ENCODE data around the gene EPB41L2.
A peak's percentile ranks its signal among the peaks of the same experiment; 100 is the strongest.

Gene EPB41L2

GRCh38 chr6:131001945-131002660 is 60.9 kb downstream of the EPB41L2 start:
- Histone ChIP-seq H3K9me3 (ENCODE audit: control insufficient read depth, low read length) (no peaks in the 10 kb centered on the region), H3K9ac (no peak overlapping the region), H3K4me3 (ENCODE audit: low read depth, low read length) (no peak overlapping the region), H3K4me1 (no peaks in the 10 kb centered on the region), H3K27ac (no peak overlapping the region), H3K79me2 (no peaks in the 10 kb centered on the region), H3K27me3 (ENCODE audit: control insufficient read depth, insufficient read depth, low read length) (no peaks in the 10 kb centered on the region), H3K4me2 (ENCODE audit: low read length) (no peak overlapping the region), H3K36me3 (ENCODE audit: control insufficient read depth, insufficient read depth, low read length) (no peaks in the 10 kb centered on the region), H2AFZ (no peak overlapping the region)
- TF ChIP-seq CTCF (IDR thresholded peaks at IDR 0.05): no peak

GRCh38 chr6:131001111-131001736 is 61.8 kb downstream of the EPB41L2 start:
- Histone ChIP-seq H2AFZ (no peak overlapping the region), H3K27ac (no peak overlapping the region), H3K27me3 (ENCODE audit: control insufficient read depth, insufficient read depth, low read length) (no peaks in the 10 kb centered on the region), H3K9ac (no peak overlapping the region), H3K36me3 (ENCODE audit: control insufficient read depth, insufficient read depth, low read length) (no peaks in the 10 kb centered on the region), H3K9me3 (ENCODE audit: control insufficient read depth, low read length) (no peaks in the 10 kb centered on the region), H3K4me1 (no peaks in the 10 kb centered on the region), H3K4me3 (ENCODE audit: low read depth, low read length) (no peak overlapping the region), H3K79me2 (no peaks in the 10 kb centered on the region), H3K4me2 (ENCODE audit: low read length) (no peak overlapping the region)
- no peak for TF ChIP-seq CTCF (IDR thresholded peaks at IDR 0.05)

- Histone ChIP-seq H3K79me2 (no peaks in the 10 kb centered on the region), H3K27me3 (ENCODE audit: control insufficient read depth, insufficient read depth, low read length) (no peaks in the 10 kb centered on the region), H3K9me3 (ENCODE audit: control insufficient read depth, low read length) (no peaks in the 10 kb centered on the region), H3K4me3 (ENCODE audit: low read depth, low read length) (no peak overlapping the region), H3K4me2 (ENCODE audit: low read length) (no peak overlapping the region), H3K36me3 (ENCODE audit: control insufficient read depth, insufficient read depth, low read length) (no peaks in the 10 kb centered on the region), H3K4me1 (no peaks in the 10 kb centered on the region), H2AFZ (no peak overlapping the region), H3K9ac (no peak overlapping the region), H3K27ac (no peak overlapping the region)
- TF ChIP-seq CTCF (IDR thresholded peaks at IDR 0.05): no peak
These were observed 62.5 kb downstream of the EPB41L2 start for GRCh38 chr6:131000544-131000943.

GRCh38 chr6:130997061-130997753 is 65.8 kb downstream of the EPB41L2 start:
- Histone ChIP-seq H2AFZ (peak overlapping the region; percentile 8), H3K27me3 (ENCODE audit: control insufficient read depth, insufficient read depth, low read length) (no peaks in the 10 kb centered on the region), H3K36me3 (ENCODE audit: control insufficient read depth, insufficient read depth, low read length) (no peaks in the 10 kb centered on the region), H3K79me2 (no peaks in the 10 kb centered on the region), H3K9ac (no peak overlapping the region), H3K9me3 (ENCODE audit: control insufficient read depth, low read length) (no peaks in the 10 kb centered on the region), H3K4me3 (ENCODE audit: low read depth, low read length) (no peak overlapping the region), H3K4me2 (ENCODE audit: low read length) (no peak overlapping the region), H3K4me1 (no peaks in the 10 kb centered on the region), H3K27ac (no peak overlapping the region)
- TF ChIP-seq CTCF (IDR thresholded peaks at IDR 0.05): no peak
